PC-9 (cell line): ENCODE results near the gene LCAT. TPM values are rescaled to one million over a fixed set of nuclear protein-coding genes. Genes with fewer than 3 reads are reported as not detected.

ENCODE experiments used
- BruUV-seq: library from RNA; stranded (reverse); fragments of 400-500 nt; replicated peaks from 2 replicates; lab custom pipeline; 2021; lab: Mats Ljungman, UMichigan
- CTCF ChIA-PET: fragments of 300-600 bp; sonication (Branson Sonifier 250); formaldehyde crosslinking; loops from one replicate; lab custom pipeline; 2022; ENCODE audit warnings: antibody characterized with exemption; lab: Charles Lee
- POLR2A ChIA-PET: fragments of 300-600 bp; sonication (Branson Sonifier 250); formaldehyde crosslinking; loops from one replicate; lab custom pipeline; 2022; ENCODE audit warnings: antibody characterized with exemption; ENCODE audit not compliant: unreplicated experiment; lab: Charles Lee
- DNase-seq, 2 experiments: peaks; one replicate each; pipeline versions ENCODE4 v3.0.0 to v3.0.0-alpha.2; 2015 to 2022; ENCODE audit warnings: mixed read lengths in 1 of 2
- H2AFZ ChIP-seq: fragments of 200-600 bp; sonication (generic); 2 replicates; pipeline ENCODE4 v1.8.1; 2017; ENCODE audit warnings: antibody characterized with exemption
- H3F3A ChIP-seq: fragments of 200-600 bp; sonication (generic); 2 replicates; pipeline ENCODE4 v1.8.1; 2017; ENCODE audit warnings: antibody characterized with exemption, mild to moderate bottlenecking, low read depth; ENCODE audit not compliant: insufficient read depth
- H3K27ac ChIP-seq: fragments of 200-600 bp; sonication (generic); 2 replicates; pipeline ENCODE4 v1.6.1; 2016; ENCODE audit warnings: mixed run types
- H3K27me3 ChIP-seq: fragments of 200-600 bp; sonication (generic); 2 replicates; pipeline ENCODE4 v1.6.1; 2016; ENCODE audit warnings: low read depth, mixed run types; ENCODE audit not compliant: insufficient read depth
- H3K36me3 ChIP-seq: fragments of 200-600 bp; sonication (generic); 2 replicates; pipeline ENCODE4 v1.6.1; 2016; ENCODE audit warnings: low read depth, mixed run types
- H3K4me1 ChIP-seq: fragments of 200-600 bp; sonication (generic); replicated peaks from 2 replicates; pipeline ENCODE4 v1.6.1; 2016; ENCODE audit warnings: mixed run types; ENCODE audit not compliant: insufficient read depth
- H3K4me2 ChIP-seq: fragments of 200-600 bp; sonication (generic); 2 replicates; pipeline ENCODE4 v1.6.1; 2017; ENCODE audit warnings: mixed run types
- H3K4me3 ChIP-seq: fragments of 200-600 bp; sonication (generic); 2 replicates; pipeline ENCODE4 v1.6.1; 2016; ENCODE audit warnings: mixed run types
- H3K79me2 ChIP-seq: fragments of 200-600 bp; sonication (generic); 2 replicates; pipeline ENCODE4 v1.6.1; 2017; ENCODE audit warnings: low read depth, mixed run types
- H3K9me2 ChIP-seq: fragments of 200-600 bp; sonication (generic); 2 replicates; pipeline ENCODE4 v1.8.1; 2017; ENCODE audit warnings: mild to moderate bottlenecking; ENCODE audit not compliant: insufficient read depth
- H3K9me3 ChIP-seq: fragments of 200-600 bp; sonication (generic); 2 replicates; pipeline ENCODE4 v1.8.1; 2016; ENCODE audit warnings: low read depth; ENCODE audit not compliant: insufficient read depth
- H4K20me1 ChIP-seq: fragments of 200-600 bp; sonication (generic); 2 replicates; pipeline ENCODE4 v1.8.1; 2017; ENCODE audit not compliant: insufficient read depth
- CTCF ChIP-seq: fragments of 200-600 bp; sonication (generic); conservative IDR thresholded peaks from 2 replicates; pipeline ENCODE4 v1.6.1; 2017; ENCODE audit warnings: mixed run types, antibody characterized with exemption, mild to moderate bottlenecking, moderate library complexity
- EZH2 ChIP-seq: fragments of 200-600 bp; sonication (generic); IDR thresholded peaks from 2 replicates; pipeline ENCODE4 v1.8.0; 2017; ENCODE audit warnings: antibody characterized with exemption, low read depth
- intact Hi-C: fragments of 100-400 bp; cut with micrococcal nuclease; formaldehyde crosslinking; loops from one replicate; pipeline ENCODE4 v1.10.0; 2022; ENCODE audit not compliant: unreplicated experiment
- total RNA-seq: library from RNA; stranded (reverse); gene quantifications from 2 replicates; pipeline ENCODE4 v1.2.3, GENCODE V29; 2021

Gene LCAT
- total RNA-seq, 1 experiment from 2014 or later: 11.9 TPM

GRCh38 chr16:67961551-67961957 is 17.6 kb upstream of the LCAT start:
- Histone ChIP-seq H3K79me2 (no peaks in the 10 kb centered on the region), H3K27ac (no peak overlapping the region), H3K4me1 (no peaks in the 10 kb centered on the region), H3K36me3 (no peaks in the 10 kb centered on the region), H3K27me3 (no peaks in the 10 kb centered on the region), H3F3A (no peaks in the 10 kb centered on the region), H3K9me2 (no peaks in the 10 kb centered on the region), H3K4me2 (no peak overlapping the region), H2AFZ (no peak overlapping the region), H3K4me3 (no peak overlapping the region), H3K9me3 (no peaks in the 10 kb centered on the region), H4K20me1 (no peaks in the 10 kb centered on the region)
- intact Hi-C loops: loop anchor here (1.0 kb wide), 1 partner anchor 79 kb away; no protein-coding TSS in a partner anchor
- no TSS peak for BruUV-seq
- POLR2A ChIA-PET: interaction anchor here (0.6 kb wide), 2 partner anchors 430 to 495 kb away, joined by 3 to 9 read pairs; no protein-coding TSS in a partner anchor
- DNase-seq: peak in 1 of 2 experiments; percentile 97
- TF ChIP-seq EZH2 (no peak), CTCF (no peak)
- CTCF ChIA-PET: interaction anchor here (0.6 kb wide), 1 partner anchor 79 kb away, joined by 3 read pairs; no protein-coding TSS in a partner anchor

- no peaks in the 10 kb centered on the region for H3K36me3 ChIP-seq
- H4K20me1 ChIP-seq: no peaks in the 10 kb centered on the region
- H3K9me2 ChIP-seq: no peaks in the 10 kb centered on the region
- no peaks in the 10 kb centered on the region for H3F3A ChIP-seq
- no peak overlapping the region for H3K27ac ChIP-seq
- no peak overlapping the region for H2AFZ ChIP-seq
- intact Hi-C loops: no loop called here
- BruUV-seq: no TSS peak
- no peaks in the 10 kb centered on the region for H3K4me1 ChIP-seq
- H3K9me3 ChIP-seq: no peaks in the 10 kb centered on the region
- no peak overlapping the region for H3K4me3 ChIP-seq
- H3K27me3 ChIP-seq: no peaks in the 10 kb centered on the region
- ChIA-PET CTCF (interaction anchor here (0.6 kb wide), 1 partner anchor 231 kb away, joined by 4 read pairs; no protein-coding TSS in a partner anchor), POLR2A (interaction anchor here (0.6 kb wide), 1 partner anchor 713 kb away, joined by 4 read pairs; no protein-coding TSS in a partner anchor)
- TF ChIP-seq CTCF (no peak), EZH2 (no peak)
- no peak overlapping the region for H3K4me2 ChIP-seq
- DNase-seq: no peak
- no peaks in the 10 kb centered on the region for H3K79me2 ChIP-seq
Observed at GRCh38 chr16:67959536-67960329, 15.8 kb upstream of the LCAT start.

- Histone ChIP-seq H3F3A (no peaks in the 10 kb centered on the region), H3K36me3 (no peaks in the 10 kb centered on the region), H3K9me2 (no peaks in the 10 kb centered on the region), H3K4me3 (no peak overlapping the region), H3K4me1 (no peaks in the 10 kb centered on the region), H3K27me3 (no peaks in the 10 kb centered on the region), H3K9me3 (no peaks in the 10 kb centered on the region), H3K27ac (no peak overlapping the region), H2AFZ (no peak overlapping the region), H4K20me1 (no peaks in the 10 kb centered on the region), H3K79me2 (no peaks in the 10 kb centered on the region), H3K4me2 (no peak overlapping the region)
- no peak for TF ChIP-seq CTCF
- no peak for TF ChIP-seq EZH2
- no peak for DNase-seq
- intact Hi-C loops: no loop called here
- BruUV-seq: no TSS peak
- ChIA-PET POLR2A (no interaction called here), CTCF (no interaction called here)
Observed at GRCh38 chr16:67957622-67958021, 13.7 kb upstream of the LCAT start.
